Transverse colon (tissue), 4 donors: ENCODE data around the gene TRIM69.
A peak's percentile ranks its signal among the peaks of the same experiment; 100 is the strongest.

ENCODE experiments used
- EP300 ChIP-seq: sonication (generic); formaldehyde crosslinking; IDR thresholded peaks from one replicate; pipeline ENCODE4 v1.6.1; 2017; ENCODE audit warnings: antibody characterized with exemption, low read depth
- POLR2AphosphoS5 ChIP-seq, 3 donors: sonication (generic); formaldehyde crosslinking; IDR thresholded peaks; one replicate each; pipeline ENCODE4 v1.6.1; 2016; ENCODE audit warnings: antibody characterized with exemption in 3 of 3
- TF ChIP-seq, protein P1 (sequence below), 5 experiments: fragments of 200-600 bp in 3 of 5; fragments of 450-650 bp in 2 of 5; sonication (generic) in 3 of 5; IDR thresholded peaks; 1 replicate in 2 of 5; 2 replicates in 3 of 5; pipeline ENCODE4 v1.5.1; 2016 to 2017; ENCODE audit warnings: antibody characterized with exemption in 5 of 5, inconsistent platforms in 3 of 5, mild to moderate bottlenecking in 2 of 5, moderate library complexity in 1 of 5

DNA sequence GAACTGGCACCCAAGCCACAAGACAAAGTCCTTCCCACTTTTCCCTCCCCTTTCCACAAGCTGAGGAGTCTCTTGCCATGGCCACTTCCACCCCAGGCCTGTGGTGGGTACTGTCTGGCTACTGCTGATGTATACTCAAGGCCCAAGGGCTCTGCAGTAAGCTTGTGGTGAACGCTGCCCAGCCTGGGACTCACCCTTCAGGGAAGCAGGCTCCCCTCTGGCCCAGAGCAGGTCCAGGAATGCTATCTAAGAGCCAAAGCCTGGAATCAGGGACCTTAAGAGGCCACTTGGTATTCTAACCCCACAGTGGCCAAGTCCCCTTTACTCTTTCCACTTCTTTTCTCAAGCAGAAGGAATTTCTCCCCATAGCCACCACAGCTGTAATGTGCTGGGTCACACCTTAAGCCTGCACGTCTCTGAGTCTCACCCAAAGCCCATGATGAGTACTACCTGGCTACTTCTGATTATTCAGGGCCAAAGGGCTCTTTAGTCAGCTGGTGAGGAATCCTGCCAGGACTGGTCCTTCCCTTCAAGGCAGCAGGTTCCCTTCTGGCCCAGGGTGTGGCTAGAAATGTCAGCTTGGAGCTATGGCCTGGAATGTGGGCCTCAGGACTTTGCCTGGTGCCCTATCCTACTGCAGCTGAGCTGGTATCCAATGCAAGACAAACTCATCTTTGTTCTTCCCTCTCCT lies 29.2 kb upstream of the TRIM69 start:
- TF ChIP-seq EP300, result no peak
- TF ChIP-seq, protein P1, sequence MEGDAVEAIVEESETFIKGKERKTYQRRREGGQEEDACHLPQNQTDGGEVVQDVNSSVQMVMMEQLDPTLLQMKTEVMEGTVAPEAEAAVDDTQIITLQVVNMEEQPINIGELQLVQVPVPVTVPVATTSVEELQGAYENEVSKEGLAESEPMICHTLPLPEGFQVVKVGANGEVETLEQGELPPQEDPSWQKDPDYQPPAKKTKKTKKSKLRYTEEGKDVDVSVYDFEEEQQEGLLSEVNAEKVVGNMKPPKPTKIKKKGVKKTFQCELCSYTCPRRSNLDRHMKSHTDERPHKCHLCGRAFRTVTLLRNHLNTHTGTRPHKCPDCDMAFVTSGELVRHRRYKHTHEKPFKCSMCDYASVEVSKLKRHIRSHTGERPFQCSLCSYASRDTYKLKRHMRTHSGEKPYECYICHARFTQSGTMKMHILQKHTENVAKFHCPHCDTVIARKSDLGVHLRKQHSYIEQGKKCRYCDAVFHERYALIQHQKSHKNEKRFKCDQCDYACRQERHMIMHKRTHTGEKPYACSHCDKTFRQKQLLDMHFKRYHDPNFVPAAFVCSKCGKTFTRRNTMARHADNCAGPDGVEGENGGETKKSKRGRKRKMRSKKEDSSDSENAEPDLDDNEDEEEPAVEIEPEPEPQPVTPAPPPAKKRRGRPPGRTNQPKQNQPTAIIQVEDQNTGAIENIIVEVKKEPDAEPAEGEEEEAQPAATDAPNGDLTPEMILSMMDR (IDR thresholded peaks at IDR 0.05), result no peak
- TF ChIP-seq POLR2AphosphoS5 (IDR thresholded peaks at IDR 0.05), result peak; percentile 14 to 82 (median 70)
